Skin of body (tissue), 3 donors: Measurements from ENCODE around the gene RGS7BP. TPM values are rescaled to one million over a fixed set of nuclear protein-coding genes. Genes with fewer than 3 reads are reported as not detected.

Source experiments
- DNase-seq: peaks from one replicate; lab custom pipeline; 2025; lab: John Stamatoyannopoulos, UW
- small RNA-seq: library from RNA; depleted of rRNA; stranded (forward); fragments of <200 nt; gene quantifications from one replicate; pipeline ENCODE3, GENCODE V24; 2014; ENCODE audit warnings: low replicate concordance
- total RNA-seq: library from RNA; depleted of rRNA; stranded (reverse); fragments of >200 nt; gene quantifications from one replicate; pipeline ENCODE4 v1.2.3, GENCODE V29; 2014

Gene RGS7BP
- total RNA-seq, 1 donor from 2014 or later = 0.89 TPM

- DNase-seq = no peak
Observed at GRCh38 chr5:64629841-64630240, 124.0 kb downstream of the RGS7BP start.

GRCh38 chr5:64632251-64632650 lies 126.4 kb downstream of the RGS7BP start:
- DNase-seq = no peak

GRCh38 chr5:64634997-64635686 lies 129.3 kb downstream of the RGS7BP start:
- DNase-seq = no peak

- no peak for DNase-seq
Observed at GRCh38 chr5:64637144-64637543, 131.3 kb downstream of the RGS7BP start.

- no peak for DNase-seq
Observed at GRCh38 chr5:64637837-64638443, 132.1 kb downstream of the RGS7BP start.

GRCh38 chr5:64644831-64645230 lies 139.0 kb downstream of the RGS7BP start:
- DNase-seq = no peak

GRCh38 chr5:64646169-64646568 lies 140.4 kb downstream of the RGS7BP start:
- no peak for DNase-seq

GRCh38 chr5:64649512-64649911 lies 143.7 kb downstream of the RGS7BP start:
- no peak for DNase-seq

- DNase-seq = no peak
Observed at GRCh38 chr5:64653766-64654560, 148.1 kb downstream of the RGS7BP start.

- DNase-seq = no peak
Observed at GRCh38 chr5:64654561-64654938, 148.7 kb downstream of the RGS7BP start.

GRCh38 chr5:64655596-64655995 lies 149.8 kb downstream of the RGS7BP start:
- no peak for DNase-seq

GRCh38 chr5:64659289-64659688 lies 153.5 kb downstream of the RGS7BP start:
- DNase-seq = no peak

Small RNA genes lying within 50 kb of the gene (small RNA-seq; reads per million reads assigned to genes)
- gene RN7SL169P (not detected), gene RNU6-294P (not detected)

Other genes with a start within 250 kb of the RGS7BP start
- gene SHISAL2B, start 184.5 kb downstream of the RGS7BP start, total RNA-seq = not detected